GM21723 (cell line): ENCODE results near the gene PRKD1.

Source experiments
- ATAC-seq: cut with Tn5 transposase; IDR thresholded peaks from one replicate; pipeline ENCODE4 v1.9.1; 2021; ENCODE audit warnings: mild to moderate bottlenecking, moderate library complexity; ENCODE audit not compliant: unreplicated experiment

PRKD1 gene

GRCh38 chr14:29927376-29928116 is at the start of gene PRKD1:
PRKD1 (minus strand) TSS chr14:29927847.
- peak; percentile 59 for ATAC-seq

GRCh38 chr14:29971101-29971500 is 43.5 kb upstream of the PRKD1 start:
- ATAC-seq: no peak

GRCh38 chr14:29955087-29955486 is 27.4 kb upstream of the PRKD1 start:
- ATAC-seq: no peak

- no peak for ATAC-seq
Measured at GRCh38 chr14:29953501-29953900, 25.9 kb upstream of the PRKD1 start.

GRCh38 chr14:29944091-29944490 is 16.4 kb upstream of the PRKD1 start:
- ATAC-seq: no peak

GRCh38 chr14:29941401-29941800 is 13.8 kb upstream of the PRKD1 start:
- no peak for ATAC-seq

GRCh38 chr14:29940482-29940881 is 12.8 kb upstream of the PRKD1 start:
- no peak for ATAC-seq

GRCh38 chr14:29937116-29937515 is 9.5 kb upstream of the PRKD1 start:
- ATAC-seq: no peak

GRCh38 chr14:29930283-29930682 is 2.6 kb upstream of the PRKD1 start:
- ATAC-seq: no peak

GRCh38 chr14:29928117-29928640 is 532 bp upstream of the PRKD1 start:
- ATAC-seq: peak; percentile 27

- ATAC-seq: peak; percentile 42
Measured at GRCh38 chr14:29926701-29927375, 809 bp downstream of the PRKD1 start.

GRCh38 chr14:29926228-29926627 is 1.4 kb downstream of the PRKD1 start:
- ATAC-seq: no peak

GRCh38 chr14:29925736-29926135 is 1.9 kb downstream of the PRKD1 start:
- no peak for ATAC-seq

- no peak for ATAC-seq
Measured at GRCh38 chr14:29925101-29925722, 2.4 kb downstream of the PRKD1 start.

GRCh38 chr14:29919845-29920244 is 7.8 kb downstream of the PRKD1 start:
- ATAC-seq: no peak

- no peak for ATAC-seq
Measured at GRCh38 chr14:29918981-29919380, 8.7 kb downstream of the PRKD1 start.

GRCh38 chr14:29913566-29913965 is 14.1 kb downstream of the PRKD1 start:
- ATAC-seq: no peak

- ATAC-seq: no peak
Measured at GRCh38 chr14:29911810-29912209, 15.8 kb downstream of the PRKD1 start.

- ATAC-seq: no peak
Measured at GRCh38 chr14:29908652-29909577, 18.7 kb downstream of the PRKD1 start.

- ATAC-seq: no peak
Measured at GRCh38 chr14:29906256-29906870, 21.3 kb downstream of the PRKD1 start.
